Stimulated activated CD8-positive, alpha-beta memory T cell treated with anti-CD3 and anti-CD28 coated beads, Interleukin-12 subunit alpha, Interleukin-12 subunit beta, amount 100 ng/mL, for 24 hours (primary cell): ENCODE measurements around the gene OR2A7.
"Not testable (repeated sequence)": the region's sequence is repeated elsewhere in the genome, so short reads cannot be mapped to it uniquely, and the experiment has no call there.

Source experiments
- DNase-seq: peaks from one replicate; pipeline ENCODE4 v3.0.0-alpha.2; 2020; ENCODE audit errors: extremely low read depth

OR2A7 gene

GRCh38 chr7:144255471-144255897, 9.1 kb downstream of the OR2A7 start:
- no peak for DNase-seq

GRCh38 chr7:144252307-144252706, 12.3 kb downstream of the OR2A7 start:
- not testable (repeated sequence) for DNase-seq

GRCh38 chr7:144247674-144248330, 16.8 kb downstream of the OR2A7 start:
- DNase-seq, result not testable (repeated sequence)

GRCh38 chr7:144246967-144247366, 17.6 kb downstream of the OR2A7 start:
- DNase-seq, result not testable (repeated sequence)

- not testable (repeated sequence) for DNase-seq
Observed at GRCh38 chr7:144245372-144245771, 19.2 kb downstream of the OR2A7 start.

GRCh38 chr7:144239365-144239764, 25.2 kb downstream of the OR2A7 start, which contains the start of gene OR2A42:
Gene OR2A42, minus strand, starts transcription at chr7:144239605. Its CDS starts 6,762 bp downstream, at chr7:144232843.
- DNase-seq, result not testable (repeated sequence)

- not testable (repeated sequence) for DNase-seq
Observed at GRCh38 chr7:144238530-144239082, 26.0 kb downstream of the OR2A7 start.

GRCh38 chr7:144233039-144233438, 31.6 kb downstream of the OR2A7 start:
- not testable (repeated sequence) for DNase-seq

- not testable (repeated sequence) for DNase-seq
Observed at GRCh38 chr7:144231027-144231426, 33.6 kb downstream of the OR2A7 start.

- not testable (repeated sequence) for DNase-seq
Observed at GRCh38 chr7:144228810-144229209, 35.8 kb downstream of the OR2A7 start.

- not testable (repeated sequence) for DNase-seq
Observed at GRCh38 chr7:144226866-144227265, 37.7 kb downstream of the OR2A7 start.

- not testable (repeated sequence) for DNase-seq
Observed at GRCh38 chr7:144223675-144224074, 40.9 kb downstream of the OR2A7 start.

GRCh38 chr7:144220531-144220930, 44.1 kb downstream of the OR2A7 start:
- not testable (repeated sequence) for DNase-seq

GRCh38 chr7:144219149-144219548, 45.4 kb downstream of the OR2A7 start:
- not testable (repeated sequence) for DNase-seq

GRCh38 chr7:144218581-144218980, 46.0 kb downstream of the OR2A7 start:
- DNase-seq, result not testable (repeated sequence)

- DNase-seq, result not testable (repeated sequence)
Observed at GRCh38 chr7:144217200-144217599, 47.4 kb downstream of the OR2A7 start.
